Measurements from ENCODE around the gene CHAF1B.

The CHAF1B gene

DNA sequence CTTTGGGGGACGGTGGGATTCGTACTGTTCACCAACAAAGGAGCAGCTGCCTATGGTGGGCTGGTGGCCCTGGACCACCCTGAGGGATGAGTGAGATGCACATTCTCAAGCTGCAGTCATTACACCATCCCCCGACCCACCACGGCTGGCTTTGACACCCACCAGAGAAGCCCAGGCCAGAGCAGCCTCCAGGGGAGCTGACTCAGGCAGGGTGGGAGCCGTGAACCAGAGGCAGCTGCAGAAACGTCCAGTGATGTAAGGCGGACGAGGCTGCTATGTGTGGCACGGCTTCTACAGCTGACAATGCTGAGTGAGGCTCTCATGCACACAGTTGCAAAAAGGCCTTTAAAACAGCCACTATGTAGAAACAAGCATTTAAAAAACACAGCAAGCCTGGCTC lies 40.1 kb downstream of the CHAF1B start:
- DNase-seq (ENCODE audit: low read depth in 2 of 2, low spot score in 1 of 2) = no peak

DNA sequence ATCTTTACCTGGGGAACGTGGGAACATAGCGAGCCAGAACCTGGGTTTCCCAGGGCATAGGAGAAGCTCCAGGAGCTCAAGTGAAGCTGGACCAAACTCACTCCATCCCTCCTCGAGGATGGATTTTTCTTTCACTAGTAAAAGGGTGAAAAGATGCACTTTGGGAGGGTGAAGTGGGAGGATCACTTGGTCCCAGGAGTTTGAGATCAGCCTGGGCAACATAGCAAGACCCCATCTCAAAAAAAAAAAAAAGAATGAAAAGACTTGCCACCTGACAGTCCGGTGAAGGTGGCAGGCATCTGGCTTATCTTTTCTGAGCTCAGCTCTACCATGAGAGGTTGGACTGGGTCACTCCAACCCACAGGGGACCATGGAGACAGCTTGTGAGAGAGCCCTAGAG lies 42.3 kb downstream of the CHAF1B start:
- no peak for DNase-seq (ENCODE audit: low read depth in 2 of 2, low spot score in 1 of 2)

DNA sequence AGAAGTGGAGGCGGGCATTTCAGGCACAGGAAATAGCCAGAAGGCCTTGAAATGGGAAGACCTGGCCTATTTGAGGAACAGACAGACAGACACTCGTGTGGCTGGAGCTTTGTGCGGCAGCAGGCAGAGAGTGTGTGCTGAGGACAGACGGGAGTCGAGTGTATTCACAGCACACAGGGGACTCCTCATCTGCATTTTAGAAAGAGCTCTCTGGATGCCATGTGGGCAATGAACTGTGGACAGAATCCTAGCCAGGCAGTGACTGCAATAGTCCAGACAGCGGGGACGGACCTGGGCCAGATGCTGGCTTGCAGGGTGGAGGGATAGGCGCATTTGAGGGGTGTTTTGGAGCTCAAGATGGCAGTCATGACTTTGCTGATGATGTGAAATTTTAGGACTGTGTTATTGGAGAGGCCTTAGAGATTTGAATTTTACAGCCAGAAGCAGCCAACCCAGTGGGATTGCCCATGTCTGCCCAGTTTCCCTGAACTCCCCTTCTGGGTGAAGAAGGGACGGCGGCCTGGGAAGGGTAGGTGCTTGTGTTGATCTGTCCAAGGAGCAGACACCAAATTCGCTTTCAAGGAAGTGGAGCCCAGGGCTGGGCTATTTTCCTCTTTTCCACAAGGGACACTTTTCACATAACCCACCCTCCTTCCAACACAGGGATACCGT lies 43.7 kb downstream of the CHAF1B start:
- no peak for DNase-seq (ENCODE audit: low read depth in 2 of 2, low spot score in 1 of 2)

DNA sequence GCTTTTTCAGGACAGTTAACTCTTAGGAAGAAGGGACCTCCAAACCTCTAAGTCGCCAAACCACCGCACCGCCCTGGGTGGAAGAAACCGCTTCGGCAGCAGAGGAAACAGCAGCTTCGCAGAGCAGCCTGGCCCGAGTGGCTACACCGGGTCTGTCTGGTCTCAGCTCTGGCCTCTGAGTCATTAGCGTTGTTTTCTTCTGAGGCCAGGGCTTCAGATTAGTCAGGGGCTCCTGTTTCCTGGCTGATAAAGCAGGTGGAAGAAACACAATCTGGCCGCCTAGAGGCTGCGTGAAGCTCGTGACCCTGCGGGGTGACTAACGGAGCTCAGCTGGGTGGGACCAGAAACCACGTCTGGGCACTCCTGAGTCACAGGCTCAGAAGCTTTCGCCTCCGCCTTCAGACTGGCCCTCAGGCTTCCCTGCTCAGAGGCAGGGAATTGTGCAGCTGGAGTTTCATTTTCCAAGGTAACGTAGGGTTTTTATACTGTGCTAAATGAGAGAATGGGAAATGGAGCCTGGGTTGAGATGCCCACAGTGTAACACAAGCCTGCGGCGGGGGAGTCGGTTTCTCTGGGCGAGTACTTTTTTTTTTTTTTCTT lies 44.9 kb downstream of the CHAF1B start:
- peak; percentile 35 to 65 for DNase-seq (ENCODE audit: low read depth in 2 of 2, low spot score in 1 of 2)

DNA sequence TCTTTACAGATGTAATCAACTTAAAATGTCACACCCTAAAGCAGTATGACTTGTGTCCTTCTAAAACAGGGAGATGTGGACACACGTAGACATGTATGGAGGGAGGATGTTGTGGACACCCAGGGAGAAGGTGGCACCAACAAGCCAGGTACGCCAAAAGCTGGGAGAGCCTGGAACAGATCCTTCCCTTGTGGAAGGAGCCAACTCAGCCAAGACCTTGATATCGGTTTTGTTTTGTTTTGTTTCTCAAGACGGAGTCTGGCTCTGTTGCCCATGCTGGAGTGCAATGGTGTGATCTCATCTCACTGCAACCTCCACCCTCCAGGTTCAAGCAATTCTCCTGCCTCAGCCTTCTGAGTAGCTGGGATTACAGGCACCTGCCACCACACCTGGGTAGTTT lies 45.6 kb downstream of the CHAF1B start:
- DNase-seq (ENCODE audit: low read depth in 2 of 2, low spot score in 1 of 2) = no peak

DNA sequence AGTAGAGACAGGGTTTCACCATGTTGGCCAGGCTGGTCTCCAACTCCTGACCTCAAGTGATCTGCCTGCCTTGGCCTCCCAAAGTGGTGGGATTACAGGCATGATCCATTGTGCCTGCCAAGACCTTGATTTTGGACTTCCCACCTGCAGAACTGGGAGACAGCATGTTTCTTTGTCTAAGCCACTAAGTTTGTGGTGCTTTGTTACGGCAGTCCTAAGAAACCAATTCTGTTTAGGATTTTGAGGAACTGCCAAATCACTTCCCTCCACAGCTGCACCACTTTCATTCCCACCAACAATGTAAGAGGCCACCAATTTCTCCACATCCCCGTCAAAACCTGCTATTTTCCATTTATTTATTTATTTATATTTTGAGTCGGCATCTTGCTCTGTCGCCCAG lies 46.1 kb downstream of the CHAF1B start:
- no peak for DNase-seq (ENCODE audit: low read depth in 2 of 2, low spot score in 1 of 2)

DNA sequence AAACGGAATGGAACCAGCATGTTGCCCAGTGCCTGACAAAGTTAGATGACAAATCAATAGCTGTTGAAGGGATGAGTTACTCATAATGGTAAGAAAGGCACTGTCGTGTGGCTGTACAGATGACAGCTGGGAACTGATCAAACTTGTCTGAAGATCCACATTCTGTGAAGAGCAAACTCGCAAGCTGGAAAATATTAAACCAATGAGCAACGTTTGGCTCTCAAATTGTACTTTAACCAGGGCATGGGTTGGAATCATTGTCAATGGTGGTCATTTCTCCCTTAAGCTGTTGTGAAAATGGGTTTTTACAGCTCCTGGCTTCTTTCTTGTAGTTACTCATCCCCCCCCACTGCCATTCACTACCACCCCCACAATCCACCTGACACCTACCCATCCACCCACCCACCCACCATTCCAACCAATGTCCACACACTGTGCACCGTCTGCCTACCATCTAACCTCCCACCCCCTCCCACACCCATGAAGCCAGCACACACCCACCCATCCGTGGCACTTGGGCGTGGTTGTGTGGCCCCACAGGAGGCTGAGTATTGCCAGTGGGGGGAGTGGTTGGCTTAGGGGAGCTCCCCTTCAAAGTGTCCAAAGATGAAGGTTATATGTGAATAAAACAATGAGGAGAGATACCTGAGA lies 48.0 kb downstream of the CHAF1B start:
- DNase-seq (ENCODE audit: low read depth in 2 of 2, low spot score in 1 of 2) = no peak

DNA sequence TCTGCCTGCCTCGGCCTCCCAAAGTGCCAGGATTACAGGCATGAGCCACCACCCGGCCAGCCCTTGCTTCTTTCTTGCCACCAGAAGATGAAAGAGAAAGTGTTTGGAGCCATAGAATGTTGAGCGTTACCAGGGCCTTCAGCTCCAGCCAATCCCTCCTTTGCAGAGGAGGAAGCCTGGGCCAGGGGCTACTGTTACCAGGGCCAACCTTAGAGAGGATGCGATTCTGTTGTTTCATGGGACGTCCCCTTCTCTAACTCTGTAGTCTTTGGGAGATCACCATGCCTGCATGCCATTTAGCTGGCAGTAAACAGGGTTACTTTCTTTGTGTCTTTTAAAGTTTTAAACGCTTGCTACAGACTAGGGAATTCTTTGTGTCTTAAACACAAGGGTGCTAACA lies 49.0 kb downstream of the CHAF1B start:
- DNase-seq (ENCODE audit: low read depth in 2 of 2, low spot score in 1 of 2) = no peak

DNA sequence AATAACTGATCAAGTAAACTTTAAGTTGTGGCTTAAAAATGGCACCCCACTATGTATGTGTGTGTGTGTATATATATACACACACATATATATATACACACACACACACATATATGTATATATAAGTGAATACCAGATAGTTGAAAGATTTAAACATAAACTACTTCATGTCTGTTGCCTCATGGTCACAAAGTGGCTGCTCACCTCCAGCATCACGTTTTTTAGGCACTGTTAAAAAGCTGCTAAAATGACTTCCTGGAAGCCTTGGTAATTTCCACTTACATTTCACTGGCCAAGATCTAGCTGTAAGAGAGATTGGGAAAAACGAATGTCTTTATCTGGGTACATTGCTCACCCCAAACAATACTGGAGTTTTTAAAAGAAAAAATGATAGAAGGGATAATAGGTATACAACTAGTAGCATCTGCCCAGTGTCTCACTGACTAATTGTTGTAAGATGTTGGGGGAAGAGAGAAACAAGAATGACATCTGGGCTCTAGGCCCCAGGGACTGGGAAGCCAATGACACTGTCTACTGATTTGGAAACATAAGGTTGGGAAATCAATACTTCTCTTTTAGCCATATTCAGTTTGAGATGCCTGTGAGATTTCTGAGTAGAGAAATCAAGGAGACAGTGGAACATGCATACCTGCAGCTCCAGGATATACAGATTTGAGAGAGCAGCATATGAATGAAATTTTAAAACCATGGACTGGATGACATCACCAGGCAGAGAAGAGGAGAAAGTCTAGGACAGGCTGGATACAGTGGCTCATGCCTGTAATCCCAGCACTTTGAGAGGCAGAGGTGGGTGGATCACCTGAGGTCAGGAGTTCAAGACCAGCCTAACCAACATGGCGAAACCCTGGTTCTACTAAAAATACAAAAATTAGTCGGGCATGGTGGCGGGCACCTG lies 51.9 kb downstream of the CHAF1B start:
- no peak for DNase-seq (ENCODE audit: low read depth in 2 of 2, low spot score in 1 of 2)

DNA sequence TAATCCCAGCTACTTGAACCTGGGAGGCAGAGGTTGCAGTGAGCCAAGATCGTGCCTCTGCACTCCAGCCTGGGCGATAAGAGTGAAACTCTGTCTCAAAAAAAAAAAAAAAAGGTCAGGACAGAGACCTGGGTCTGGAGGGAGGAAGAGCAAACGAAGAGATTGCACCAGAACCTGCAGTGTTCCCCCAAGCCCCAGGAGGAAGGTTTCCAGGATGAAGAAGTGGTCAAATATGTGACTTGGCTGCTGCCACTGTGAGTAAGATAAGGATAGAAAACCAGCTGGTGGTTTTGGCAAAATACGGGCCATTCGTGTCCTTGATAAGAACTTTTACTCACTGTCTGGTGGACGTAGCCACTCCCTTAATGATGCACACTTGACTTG lies 52.5 kb downstream of the CHAF1B start:
- no peak for DNase-seq (ENCODE audit: low read depth in 2 of 2, low spot score in 1 of 2)

DNA sequence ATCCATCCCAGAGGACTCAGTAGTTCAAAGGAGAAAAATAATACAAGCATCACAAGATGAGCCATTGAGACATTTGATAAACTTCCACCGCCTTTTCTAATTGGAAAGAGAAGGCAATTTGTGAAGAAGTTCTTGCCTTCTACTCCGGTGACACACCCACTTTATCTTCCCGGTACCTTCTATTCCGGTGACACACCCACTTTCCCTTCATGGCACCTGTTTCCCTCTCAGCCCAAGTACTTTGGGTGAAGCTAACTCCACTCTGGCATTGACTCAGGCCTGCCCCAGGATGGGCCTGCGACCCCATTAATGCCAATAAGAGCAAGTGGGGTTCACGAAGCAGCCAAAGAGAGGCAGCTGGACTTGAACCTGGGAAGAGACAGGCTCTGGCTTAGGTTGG lies 56.5 kb downstream of the CHAF1B start:
- DNase-seq (ENCODE audit: low read depth in 2 of 2, low spot score in 1 of 2) = no peak

DNA sequence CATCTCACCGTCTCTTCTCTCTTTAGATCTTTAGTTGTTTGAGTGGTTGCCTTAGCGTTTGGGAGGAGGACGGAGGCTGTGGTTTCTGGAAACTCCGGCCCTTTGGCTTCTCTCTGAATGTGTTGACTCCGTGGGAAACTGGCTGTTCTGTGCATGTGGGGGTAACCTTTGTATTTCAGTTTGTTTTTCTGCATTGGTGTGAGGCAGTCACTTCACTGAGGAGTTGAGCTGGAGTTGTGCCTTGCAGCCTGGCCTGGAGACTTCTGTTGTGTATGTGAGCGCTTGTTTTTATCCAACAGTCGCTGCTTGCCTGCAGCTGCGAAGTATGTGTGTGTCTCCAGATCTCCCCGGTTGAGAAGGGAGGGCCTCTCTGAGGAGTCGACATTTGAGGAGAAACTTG lies 61.1 kb downstream of the CHAF1B start:
- DNase-seq (ENCODE audit: low read depth in 2 of 2, low spot score in 1 of 2) = no peak

DNA sequence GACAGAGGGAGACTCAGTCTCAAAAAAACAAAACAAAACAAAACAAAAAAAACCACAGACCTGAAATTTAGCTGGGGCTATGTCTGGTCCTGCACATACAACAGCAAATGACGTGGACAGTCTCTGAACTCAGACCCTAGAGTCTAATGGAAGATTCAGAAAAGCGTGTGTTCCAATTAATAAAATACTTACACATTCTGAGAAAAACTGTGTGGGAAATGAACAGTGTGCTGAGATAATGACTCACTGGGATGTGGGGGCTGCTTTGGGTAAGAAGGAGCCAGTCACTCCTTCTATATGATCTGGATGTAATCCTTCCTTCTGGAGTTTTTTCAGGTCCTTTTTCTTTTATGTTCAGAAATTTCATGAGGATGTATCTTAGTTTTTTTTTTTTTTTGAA lies 65.3 kb downstream of the CHAF1B start:
- DNase-seq (ENCODE audit: low read depth in 2 of 2, low spot score in 1 of 2) = no peak

DNA sequence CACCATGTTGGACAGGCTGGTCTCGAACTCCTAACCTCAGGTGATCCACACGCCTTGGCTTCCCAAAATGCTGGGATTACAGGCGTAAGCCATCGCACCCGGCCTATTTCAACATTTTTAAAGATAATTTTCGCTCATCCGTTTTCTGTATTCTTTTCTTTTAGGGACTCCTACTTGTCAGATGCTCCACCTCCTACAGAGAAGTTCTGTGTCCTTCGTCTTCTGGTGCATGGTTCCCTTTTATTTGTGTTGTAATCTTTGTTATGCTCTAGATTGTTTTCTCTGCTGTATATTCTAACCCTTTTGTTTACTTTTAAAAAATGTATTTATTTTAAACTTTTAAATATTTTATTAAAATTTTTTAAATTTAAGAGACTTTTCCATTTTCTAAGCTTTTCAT lies 66.3 kb downstream of the CHAF1B start:
- DNase-seq (ENCODE audit: low read depth in 2 of 2, low spot score in 1 of 2) = no peak

DNA sequence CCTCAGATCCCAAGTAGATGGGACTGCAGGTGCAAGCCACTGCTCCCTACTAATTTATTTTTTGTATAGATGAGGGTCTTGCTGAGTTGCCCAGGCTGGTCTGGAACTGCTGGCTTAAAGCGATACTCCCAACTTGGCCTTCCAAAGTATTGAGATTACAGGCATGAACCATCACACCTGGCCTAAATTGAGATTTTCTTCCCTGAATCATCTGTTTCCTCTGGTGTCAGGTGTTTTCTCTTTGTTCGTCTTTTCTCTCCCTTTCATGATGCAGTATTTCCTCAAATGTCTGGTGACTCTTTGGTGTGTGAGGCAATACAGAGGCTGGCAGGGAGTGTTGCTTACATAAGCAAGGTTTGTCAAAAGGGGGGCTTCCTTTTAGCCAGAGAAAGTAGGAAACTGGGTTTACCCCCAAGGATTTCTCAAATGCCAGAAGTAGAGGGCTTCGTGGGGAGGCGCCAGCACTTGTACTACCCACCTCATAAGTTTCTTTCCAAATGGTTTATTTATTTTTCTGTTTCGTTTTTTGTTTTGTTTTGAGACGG lies 67.2 kb downstream of the CHAF1B start:
- no peak for DNase-seq (ENCODE audit: low read depth in 2 of 2, low spot score in 1 of 2)

DNA sequence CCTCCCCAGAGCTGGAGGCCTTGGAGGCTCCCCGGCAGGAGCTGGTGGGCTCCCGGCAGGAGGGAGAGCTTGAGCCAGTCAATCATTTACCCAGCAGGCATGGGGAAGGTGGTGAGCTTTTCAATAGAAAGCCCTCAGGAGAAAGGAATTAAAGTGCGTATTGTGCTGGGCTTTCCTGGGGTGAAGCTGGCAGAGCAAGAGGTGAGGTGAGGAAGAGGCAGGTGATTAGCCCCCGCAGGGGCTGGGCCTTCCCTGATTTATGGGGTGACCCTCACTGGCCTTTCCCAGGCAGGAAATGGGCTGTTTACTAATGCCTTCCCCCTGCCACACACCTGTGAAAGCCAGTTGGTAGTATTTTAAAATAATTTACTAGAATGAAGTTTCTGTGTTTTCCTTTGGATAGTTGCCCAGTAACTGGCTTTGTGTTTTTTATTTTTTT lies 68.9 kb downstream of the CHAF1B start:
- DNase-seq (ENCODE audit: low read depth in 2 of 2, low spot score in 1 of 2) = no peak

DNA sequence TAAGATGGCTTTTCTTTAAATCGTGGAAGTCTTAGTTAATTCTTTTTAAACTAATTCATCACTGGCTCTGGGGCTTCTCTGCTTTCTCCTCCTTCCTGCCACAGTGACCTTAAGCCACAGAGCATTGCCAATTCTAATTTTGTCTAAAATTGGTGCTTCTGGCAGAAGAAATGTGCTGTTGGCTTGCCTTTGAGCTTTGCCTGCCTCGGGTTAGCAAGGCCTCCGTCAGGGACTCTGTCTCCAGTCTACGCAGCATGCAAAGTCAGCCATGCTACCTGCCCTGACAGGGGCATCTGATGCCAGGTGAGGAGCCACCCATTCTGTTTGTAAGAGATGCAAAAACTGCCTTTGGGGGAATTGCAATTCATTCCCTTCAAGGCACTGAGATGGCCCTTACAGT lies 69.5 kb downstream of the CHAF1B start:
- DNase-seq (ENCODE audit: low read depth in 2 of 2, low spot score in 1 of 2) = no peak

DNA sequence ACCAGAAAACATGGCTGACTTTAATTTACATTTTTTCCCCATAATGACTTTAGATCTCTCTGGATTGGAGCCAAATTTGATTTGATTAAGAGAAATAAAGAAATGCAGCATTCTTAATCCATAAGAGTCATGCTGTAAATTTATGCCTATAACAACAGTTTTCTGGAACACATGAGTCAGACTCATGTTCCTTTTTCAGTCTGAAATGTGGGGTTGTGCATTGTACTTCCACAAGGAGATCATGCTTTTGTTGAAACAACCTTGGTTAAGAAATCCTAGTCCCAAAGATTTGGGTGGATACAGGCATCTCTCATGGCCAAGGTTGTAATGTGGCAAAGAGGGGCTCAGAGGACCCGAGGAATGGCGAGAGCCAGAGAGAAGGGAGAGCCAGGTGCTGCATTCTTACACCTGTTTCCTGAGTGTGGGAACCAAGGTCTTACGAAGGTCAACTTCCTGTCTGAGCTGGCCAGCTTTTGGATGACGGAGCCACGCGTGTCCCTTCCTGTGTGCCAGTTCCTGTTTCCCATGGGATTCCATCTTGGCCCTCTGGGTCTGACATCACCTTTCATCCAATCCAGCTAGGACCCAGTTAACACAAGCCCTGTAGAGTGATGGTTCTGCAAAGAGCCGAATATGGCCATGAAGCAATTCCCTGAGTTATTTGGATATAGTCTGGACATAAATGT lies 71.7 kb downstream of the CHAF1B start:
- no peak for DNase-seq (ENCODE audit: low read depth in 2 of 2, low spot score in 1 of 2)

DNA sequence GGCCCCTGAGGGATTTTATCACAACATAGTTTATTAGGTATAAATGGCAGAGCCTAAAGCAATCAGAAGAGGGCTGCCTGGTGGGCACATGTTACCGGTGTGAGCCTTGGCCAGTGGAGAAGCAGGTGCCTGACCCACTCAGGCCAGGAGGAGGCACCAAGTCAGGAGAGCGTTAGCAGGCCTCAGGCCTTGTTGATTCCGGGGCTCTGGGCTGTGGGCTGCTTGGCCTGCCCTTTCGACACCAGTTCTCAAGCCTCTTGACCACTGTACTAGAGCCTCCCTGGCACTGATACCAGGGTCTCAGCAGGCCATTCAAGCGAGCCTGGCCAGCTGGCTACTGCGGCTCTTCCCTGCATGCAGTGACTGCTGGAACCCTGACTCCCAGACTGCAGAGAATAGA lies 73.9 kb downstream of the CHAF1B start:
- no peak for DNase-seq (ENCODE audit: low read depth in 2 of 2, low spot score in 1 of 2)

DNA sequence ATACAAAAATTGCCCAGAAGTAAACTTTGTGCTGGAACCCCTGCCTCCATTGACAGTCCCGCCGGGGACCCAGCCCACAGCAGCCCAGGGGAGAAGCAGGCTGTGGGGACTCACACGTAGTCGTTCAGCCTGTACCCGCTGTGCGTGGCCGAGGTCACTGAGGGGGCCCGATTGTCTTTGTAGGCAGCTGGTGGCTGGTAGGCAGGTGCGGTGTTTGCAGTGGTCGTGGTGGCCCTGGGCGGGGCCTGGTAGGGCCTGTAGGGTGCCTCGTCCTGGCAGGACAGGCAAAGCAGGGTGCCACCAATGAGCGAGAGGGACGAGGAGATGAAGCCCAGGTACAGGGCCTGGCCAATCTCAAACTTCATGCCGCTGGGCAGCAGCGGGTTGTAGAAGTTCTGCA lies 75.7 kb downstream of the CHAF1B start:
- DNase-seq (ENCODE audit: low read depth in 2 of 2, low spot score in 1 of 2) = no peak
